Upper lobe of right lung (tissue), 1 donor: ENCODE data around the gene MYH15. TPM values are rescaled to one million over a fixed set of nuclear protein-coding genes. Genes with fewer than 3 reads are reported as not detected.
"Not testable (repeated sequence)": the region's sequence is repeated elsewhere in the genome, so short reads cannot be mapped to it uniquely, and the experiment has no call there.

Source experiments
- ATAC-seq: fragments of 200-7000 bp; cut with Tn5 transposase; one replicate; pipeline ENCODE4 v1.9.1; 2020; ENCODE audit warnings: mild to moderate bottlenecking, moderate library complexity
- DNase-seq: peaks from one replicate; pipeline ENCODE4 v3.0.0-alpha.2; 2020
- H3K27ac ChIP-seq: fragments of 200-600 bp; one replicate; pipeline ENCODE4 v1.8.0; 2022
- H3K27me3 ChIP-seq: fragments of 200-600 bp; one replicate; pipeline ENCODE4 v1.8.0; 2022; ENCODE audit warnings: mild to moderate bottlenecking
- H3K36me3 ChIP-seq: fragments of 200-600 bp; one replicate; pipeline ENCODE4 v1.8.0; 2022
- H3K4me1 ChIP-seq: fragments of 200-600 bp; one replicate; pipeline ENCODE4 v1.8.0; 2022
- H3K4me3 ChIP-seq: fragments of 200-600 bp; one replicate; pipeline ENCODE4 v1.8.0; 2022; ENCODE audit warnings: mild to moderate bottlenecking
- H3K9me3 ChIP-seq: fragments of 200-600 bp; one replicate; pipeline ENCODE4 v1.8.0; 2022
- CTCF ChIP-seq: fragments of 200-600 bp; IDR thresholded peaks from one replicate; pipeline ENCODE4 v1.8.0; 2022; ENCODE audit warnings: antibody characterized with exemption
- intact Hi-C: fragments of 100-400 bp; cut with DNase I; formaldehyde crosslinking; loops from one replicate; pipeline ENCODE4 v1.11.0; 2022
- total RNA-seq: library from RNA; stranded (reverse); fragmentation: NEBNext Ultra II Directional; extraction: Animal tissue kit (Norgen Biotek cat#: 25700); gene quantifications from one replicate; pipeline ENCODE4 v1.2.1, GENCODE V29; 2021
- donor health status: DM: no; HTN: yes; CAD: no; lungs with severe emphysema.

MYH15 gene
- total RNA-seq, 1 donor from 2014 or later: 0.90 TPM

GRCh38 chr3:108380128-108380795 lies 130.1 kb downstream of the MYH15 start:
- no peaks in the 10 kb centered on the region for H3K4me1 ChIP-seq
- no peak overlapping the region for H3K27ac ChIP-seq
- no peaks in the 10 kb centered on the region for H3K9me3 ChIP-seq
- H3K4me3 ChIP-seq: no peak overlapping the region
- no peak for ATAC-seq
- DNase-seq: no peak
- no peaks in the 10 kb centered on the region for H3K36me3 ChIP-seq
- no peaks in the 10 kb centered on the region for H3K27me3 ChIP-seq
- intact Hi-C loops: no loop called here
- no peak for TF ChIP-seq CTCF

DNA sequence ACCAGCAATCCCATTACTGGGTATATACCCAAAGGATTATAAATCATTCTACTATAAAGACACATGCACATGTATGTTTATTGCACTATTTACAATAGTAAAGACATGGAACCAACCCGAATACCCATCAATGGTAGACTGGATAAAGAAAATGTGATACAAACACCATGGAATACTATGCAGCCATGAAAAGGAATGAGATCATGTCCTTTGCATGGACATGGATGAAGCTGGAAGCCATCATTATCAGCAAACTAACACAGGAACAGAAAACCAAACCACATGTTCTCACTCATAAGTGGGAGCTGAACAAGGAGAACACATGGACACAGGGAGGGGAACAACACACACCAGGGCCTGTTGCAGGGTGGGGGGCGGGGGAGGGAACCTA lies 131.4 kb downstream of the MYH15 start:
- H3K36me3 ChIP-seq, ATAC-seq, H3K4me3 ChIP-seq, H3K4me1 ChIP-seq, H3K27ac ChIP-seq, H3K9me3 ChIP-seq, DNase-seq, H3K27me3 ChIP-seq, intact Hi-C loops: not testable (repeated sequence)

- Histone ChIP-seq H3K36me3 (no peaks in the 10 kb centered on the region), H3K4me3 (no peak overlapping the region), H3K27me3 (no peaks in the 10 kb centered on the region), H3K4me1 (no peaks in the 10 kb centered on the region), H3K27ac (no peak overlapping the region), H3K9me3 (no peaks in the 10 kb centered on the region)
- TF ChIP-seq CTCF: no peak
- intact Hi-C loops: no loop called here
- ATAC-seq (no peak), DNase-seq (no peak)
Measured at GRCh38 chr3:108378153-108378951, 132.0 kb downstream of the MYH15 start.

- Histone ChIP-seq H3K9me3 (no peaks in the 10 kb centered on the region), H3K36me3 (no peaks in the 10 kb centered on the region), H3K4me1 (no peaks in the 10 kb centered on the region), H3K4me3 (no peak overlapping the region), H3K27me3 (no peaks in the 10 kb centered on the region), H3K27ac (no peak overlapping the region)
- ATAC-seq: no peak
- intact Hi-C loops: no loop called here
- TF ChIP-seq CTCF: no peak
- no peak for DNase-seq
Measured at GRCh38 chr3:108377384-108377783, 133.0 kb downstream of the MYH15 start.

GRCh38 chr3:108376026-108376425 lies 134.4 kb downstream of the MYH15 start:
- ATAC-seq: no peak
- no peaks in the 10 kb centered on the region for H3K36me3 ChIP-seq
- H3K9me3 ChIP-seq: no peaks in the 10 kb centered on the region
- H3K27me3 ChIP-seq: no peaks in the 10 kb centered on the region
- intact Hi-C loops: no loop called here
- DNase-seq: no peak
- H3K27ac ChIP-seq: no peak overlapping the region
- no peaks in the 10 kb centered on the region for H3K4me1 ChIP-seq
- no peak for TF ChIP-seq CTCF
- H3K4me3 ChIP-seq: no peak overlapping the region

GRCh38 chr3:108359011-108359410 lies 151.4 kb downstream of the MYH15 start:
- no peaks in the 10 kb centered on the region for H3K36me3 ChIP-seq
- TF ChIP-seq CTCF: no peak
- no peak for DNase-seq
- intact Hi-C loops: no loop called here
- no peak for ATAC-seq
- H3K4me1 ChIP-seq: no peaks in the 10 kb centered on the region
- H3K4me3 ChIP-seq: no peak overlapping the region
- H3K27ac ChIP-seq: no peak overlapping the region
- H3K27me3 ChIP-seq: no peaks in the 10 kb centered on the region
- H3K9me3 ChIP-seq: no peaks in the 10 kb centered on the region
